WTC11 (cell line): ENCODE data around the gene BRSK1. TPM values are rescaled to one million over a fixed set of nuclear protein-coding genes. Genes with fewer than 3 reads are reported as not detected.

Source experiments
- ATAC-seq: fragments of 200-7000 bp; cut with Tn5 transposase; 2 replicates; pipeline ENCODE4 v1.10.0; 2021; ENCODE audit warnings: mild to moderate bottlenecking, moderate library complexity
- CTCF ChIA-PET: fragments of 300-600 bp; sonication (Branson Sonifier 250); formaldehyde crosslinking; loops from one replicate; lab custom pipeline; 2021; ENCODE audit warnings: antibody characterized with exemption; lab: Charles Lee
- POLR2A ChIA-PET: fragments of 350-600 bp; sonication (Branson Sonifier 250); formaldehyde crosslinking; loops from one replicate; lab custom pipeline; 2021; ENCODE audit warnings: antibody characterized with exemption; lab: Charles Lee
- DNase-seq: peaks from one replicate; pipeline ENCODE4 v3.0.0; 2021; ENCODE audit warnings: low spot score
- H3K27ac Mint-ChIP-seq: 2 replicates; pipeline ENCODE4 v1.8.0; 2021; ENCODE audit warnings: mixed read lengths
- H3K27me3 Mint-ChIP-seq: 2 replicates; pipeline ENCODE4 v1.8.0; 2021; ENCODE audit warnings: low read depth, mild to moderate bottlenecking, moderate library complexity, mixed read lengths
- H3K36me3 Mint-ChIP-seq: 2 replicates; pipeline ENCODE4 v1.8.0; 2021; ENCODE audit warnings: mixed read lengths
- H3K4me1 Mint-ChIP-seq: 2 replicates; pipeline ENCODE4 v1.8.0; 2022; ENCODE audit warnings: mixed read lengths
- H3K4me3 Mint-ChIP-seq: 2 replicates; pipeline ENCODE4 v1.8.0; 2021; ENCODE audit warnings: mild to moderate bottlenecking, moderate library complexity, mixed read lengths
- H3K9me3 Mint-ChIP-seq: 2 replicates; pipeline ENCODE4 v1.8.0; 2021; ENCODE audit warnings: mixed read lengths
- CREM ChIP-seq: sonication (generic); formaldehyde crosslinking; IDR thresholded peaks from 2 replicates; pipeline ENCODE4 v1.8.1; 2022; ENCODE audit warnings: mild to moderate bottlenecking, missing genetic modification reagents, moderate library complexity
- E2F1 ChIP-seq: sonication (generic); formaldehyde crosslinking; IDR thresholded peaks from 2 replicates; pipeline ENCODE4 v1.8.0; 2022; ENCODE audit warnings: mild to moderate bottlenecking, missing genetic modification reagents
- ELF4 ChIP-seq: sonication (generic); formaldehyde crosslinking; IDR thresholded peaks from 2 replicates; pipeline ENCODE4 v1.8.1; 2022; ENCODE audit warnings: low read depth, mild to moderate bottlenecking, moderate library complexity, missing genetic modification reagents
- EMX1 ChIP-seq: fragments of 250-450 bp; sonication (Bioruptor Pico); IDR thresholded peaks from 2 replicates; pipeline ENCODE4 v1.8.0; 2021; ENCODE audit warnings: mild to moderate bottlenecking
- ESRRA ChIP-seq: sonication (generic); formaldehyde crosslinking; IDR thresholded peaks from 2 replicates; pipeline ENCODE4 v1.8.1; 2022; ENCODE audit warnings: mild to moderate bottlenecking, missing genetic modification reagents, borderline replicate concordance
- FOXP1 ChIP-seq: sonication (generic); formaldehyde crosslinking; IDR thresholded peaks from 2 replicates; pipeline ENCODE4 v1.8.0; 2022; ENCODE audit warnings: missing genetic modification reagents, mild to moderate bottlenecking, moderate library complexity, borderline replicate concordance
- FOXP4 ChIP-seq: sonication (generic); formaldehyde crosslinking; IDR thresholded peaks from 2 replicates; pipeline ENCODE4 v1.8.0; 2022; ENCODE audit warnings: mild to moderate bottlenecking, missing genetic modification reagents
- HMGA2 ChIP-seq: fragments of 250-450 bp; sonication (Bioruptor Pico); IDR thresholded peaks from 2 replicates; pipeline ENCODE4 v1.4.0; 2021; ENCODE audit warnings: mild to moderate bottlenecking, moderate library complexity
- IRF1 ChIP-seq: sonication (generic); formaldehyde crosslinking; IDR thresholded peaks from 2 replicates; pipeline ENCODE4 v1.8.0; 2023; ENCODE audit warnings: missing genetic modification reagents
- IRF2 ChIP-seq: sonication (generic); formaldehyde crosslinking; IDR thresholded peaks from 2 replicates; pipeline ENCODE4 v1.8.0; 2022; ENCODE audit warnings: low read depth, missing genetic modification reagents, borderline replicate concordance
- NFATC4 ChIP-seq: fragments of 250-450 bp; sonication (Bioruptor Pico); IDR thresholded peaks from 2 replicates; pipeline ENCODE4 v1.9.0; 2021; ENCODE audit warnings: mild to moderate bottlenecking
- NFE2L1 ChIP-seq: sonication (generic); formaldehyde crosslinking; IDR thresholded peaks from 2 replicates; pipeline ENCODE4 v1.8.1; 2023; ENCODE audit warnings: missing genetic modification reagents
- NFYB ChIP-seq: sonication (generic); formaldehyde crosslinking; conservative IDR thresholded peaks from 2 replicates; pipeline ENCODE4 v1.8.0; 2022; ENCODE audit warnings: low read depth, missing genetic modification reagents
- ZBTB43 ChIP-seq: sonication (generic); formaldehyde crosslinking; IDR thresholded peaks from 2 replicates; pipeline ENCODE4 v1.8.1; 2023; ENCODE audit warnings: mild to moderate bottlenecking, missing genetic modification reagents
- ZNF281 ChIP-seq: sonication (generic); formaldehyde crosslinking; IDR thresholded peaks from 2 replicates; pipeline ENCODE4 v1.8.0; 2023; ENCODE audit warnings: mild to moderate bottlenecking, missing genetic modification reagents
- total RNA-seq: library from RNA; stranded (reverse); gene quantifications from 3 replicates; pipeline ENCODE4 v1.2.3, GENCODE V29; 2021
- TF ChIP-seq, protein P1 (sequence below): sonication (generic); formaldehyde crosslinking; IDR thresholded peaks from 2 replicates; pipeline ENCODE4 v1.8.0; 2023; ENCODE audit warnings: missing genetic modification reagents, mild to moderate bottlenecking, borderline replicate concordance
- TF ChIP-seq, protein P2 (sequence below): sonication (generic); formaldehyde crosslinking; IDR thresholded peaks from 2 replicates; pipeline ENCODE4 v1.8.0; 2022; ENCODE audit warnings: mild to moderate bottlenecking, missing genetic modification reagents

The BRSK1 gene
- total RNA-seq, 1 experiment from 2014 or later: 52.4 TPM

DNA sequence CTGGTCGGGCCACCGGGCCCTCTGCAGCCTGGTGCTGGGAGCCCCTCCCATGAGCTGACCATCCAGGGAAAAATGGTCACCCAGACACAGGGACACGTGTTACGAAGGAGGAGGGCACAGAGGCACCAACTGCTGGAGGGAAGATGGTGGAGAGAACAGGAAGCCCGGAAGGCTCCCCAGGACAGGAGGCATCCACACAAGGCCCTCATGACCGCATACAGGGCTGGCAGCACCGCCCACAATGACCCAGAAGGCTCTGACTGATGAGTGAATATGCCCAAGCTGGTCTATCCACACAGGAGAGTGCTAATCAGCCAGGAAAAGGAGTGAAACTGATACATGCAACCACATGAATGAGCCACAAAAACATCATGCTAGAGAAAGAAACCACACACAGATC is 41.3 kb upstream of the BRSK1 start:
- Mint-ChIP-seq H3K36me3 (peaks cover 40% of the 10 kb centered on the region), H3K9me3 (no peaks in the 10 kb centered on the region), H3K4me1 (no peaks in the 10 kb centered on the region), H3K27ac (no peak overlapping the region), H3K27me3 (no peaks in the 10 kb centered on the region), H3K4me3 (no peak overlapping the region)
- no peak for DNase-seq
- TF ChIP-seq NFYB: no peak
- ATAC-seq: no peak
- ChIA-PET CTCF (no interaction called here), POLR2A (no interaction called here)

DNA sequence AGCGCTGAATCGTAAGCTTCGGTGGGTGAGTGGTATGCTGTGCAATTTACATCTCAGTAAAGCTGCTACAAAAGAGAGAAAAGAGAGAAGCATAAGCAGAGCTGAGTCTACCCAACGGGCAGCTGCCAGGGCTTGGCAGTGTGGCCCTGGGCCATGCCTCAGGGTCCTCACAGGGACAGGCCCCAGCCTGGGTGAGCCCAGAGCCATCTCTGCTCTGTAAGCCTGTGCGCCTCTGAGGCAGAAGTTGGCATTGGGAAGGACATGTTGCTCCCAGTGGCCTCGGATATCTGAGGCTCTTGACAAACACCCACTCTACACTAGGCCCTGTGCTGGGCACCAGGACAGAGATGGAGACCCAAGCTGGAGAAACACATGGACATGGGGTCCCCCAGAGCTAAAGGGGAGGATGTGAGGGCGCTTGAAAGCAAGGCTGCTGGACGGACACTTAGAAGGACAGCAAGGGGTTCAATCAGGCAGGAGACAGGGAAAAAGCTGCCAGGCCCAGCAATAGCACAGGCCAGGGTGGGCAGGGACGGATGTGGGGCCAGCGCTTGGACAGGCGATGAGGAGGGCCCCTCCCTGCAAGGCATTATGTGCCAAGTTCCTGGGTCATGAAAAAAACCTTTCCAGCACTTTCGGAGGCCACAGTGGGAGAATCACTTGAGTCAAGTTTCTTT is 39.7 kb upstream of the BRSK1 start:
- ATAC-seq (no peak), DNase-seq (no peak)
- Mint-ChIP-seq H3K4me1 (no peaks in the 10 kb centered on the region), H3K4me3 (no peak overlapping the region), H3K36me3 (peaks cover 31% of the 10 kb centered on the region), H3K27me3 (no peaks in the 10 kb centered on the region), H3K27ac (peak overlapping the region; percentile 41; the same call in 1 of the 2 replicates), H3K9me3 (no peaks in the 10 kb centered on the region)
- TF ChIP-seq ELF4 (CRISPR knock-in tag) (no peak), NFYB (no peak), HMGA2 (CRISPR knock-in tag) (no peak), NFATC4 (no peak), NFE2L1 (no peak), ESRRA (no peak), EMX1 (no peak), IRF1 (no peak), FOXP1 (CRISPR knock-in tag) (no peak), CREM (CRISPR knock-in tag) (no peak)
- TF ChIP-seq, protein P1, sequence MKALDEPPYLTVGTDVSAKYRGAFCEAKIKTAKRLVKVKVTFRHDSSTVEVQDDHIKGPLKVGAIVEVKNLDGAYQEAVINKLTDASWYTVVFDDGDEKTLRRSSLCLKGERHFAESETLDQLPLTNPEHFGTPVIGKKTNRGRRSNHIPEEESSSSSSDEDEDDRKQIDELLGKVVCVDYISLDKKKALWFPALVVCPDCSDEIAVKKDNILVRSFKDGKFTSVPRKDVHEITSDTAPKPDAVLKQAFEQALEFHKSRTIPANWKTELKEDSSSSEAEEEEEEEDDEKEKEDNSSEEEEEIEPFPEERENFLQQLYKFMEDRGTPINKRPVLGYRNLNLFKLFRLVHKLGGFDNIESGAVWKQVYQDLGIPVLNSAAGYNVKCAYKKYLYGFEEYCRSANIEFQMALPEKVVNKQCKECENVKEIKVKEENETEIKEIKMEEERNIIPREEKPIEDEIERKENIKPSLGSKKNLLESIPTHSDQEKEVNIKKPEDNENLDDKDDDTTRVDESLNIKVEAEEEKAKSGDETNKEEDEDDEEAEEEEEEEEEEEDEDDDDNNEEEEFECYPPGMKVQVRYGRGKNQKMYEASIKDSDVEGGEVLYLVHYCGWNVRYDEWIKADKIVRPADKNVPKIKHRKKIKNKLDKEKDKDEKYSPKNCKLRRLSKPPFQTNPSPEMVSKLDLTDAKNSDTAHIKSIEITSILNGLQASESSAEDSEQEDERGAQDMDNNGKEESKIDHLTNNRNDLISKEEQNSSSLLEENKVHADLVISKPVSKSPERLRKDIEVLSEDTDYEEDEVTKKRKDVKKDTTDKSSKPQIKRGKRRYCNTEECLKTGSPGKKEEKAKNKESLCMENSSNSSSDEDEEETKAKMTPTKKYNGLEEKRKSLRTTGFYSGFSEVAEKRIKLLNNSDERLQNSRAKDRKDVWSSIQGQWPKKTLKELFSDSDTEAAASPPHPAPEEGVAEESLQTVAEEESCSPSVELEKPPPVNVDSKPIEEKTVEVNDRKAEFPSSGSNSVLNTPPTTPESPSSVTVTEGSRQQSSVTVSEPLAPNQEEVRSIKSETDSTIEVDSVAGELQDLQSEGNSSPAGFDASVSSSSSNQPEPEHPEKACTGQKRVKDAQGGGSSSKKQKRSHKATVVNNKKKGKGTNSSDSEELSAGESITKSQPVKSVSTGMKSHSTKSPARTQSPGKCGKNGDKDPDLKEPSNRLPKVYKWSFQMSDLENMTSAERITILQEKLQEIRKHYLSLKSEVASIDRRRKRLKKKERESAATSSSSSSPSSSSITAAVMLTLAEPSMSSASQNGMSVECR: no peak
- TF ChIP-seq, protein P2, sequence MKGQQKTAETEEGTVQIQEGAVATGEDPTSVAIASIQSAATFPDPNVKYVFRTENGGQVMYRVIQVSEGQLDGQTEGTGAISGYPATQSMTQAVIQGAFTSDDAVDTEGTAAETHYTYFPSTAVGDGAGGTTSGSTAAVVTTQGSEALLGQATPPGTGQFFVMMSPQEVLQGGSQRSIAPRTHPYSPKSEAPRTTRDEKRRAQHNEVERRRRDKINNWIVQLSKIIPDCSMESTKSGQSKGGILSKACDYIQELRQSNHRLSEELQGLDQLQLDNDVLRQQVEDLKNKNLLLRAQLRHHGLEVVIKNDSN (CRISPR knock-in tag): no peak
- POLR2A ChIA-PET: no interaction called here
- CTCF ChIA-PET: no interaction called here

- Mint-ChIP-seq H3K36me3 (peaks cover 28% of the 10 kb centered on the region), H3K4me1 (no peaks in the 10 kb centered on the region), H3K27ac (no peak overlapping the region), H3K27me3 (no peaks in the 10 kb centered on the region), H3K9me3 (no peaks in the 10 kb centered on the region), H3K4me3 (no peak overlapping the region)
- CTCF ChIA-PET: no interaction called here
- DNase-seq: no peak
- no peak for ATAC-seq
- POLR2A ChIA-PET: interaction anchor here (0.7 kb wide), 1 partner anchor 56 kb away, joined by 7 read pairs; no protein-coding TSS in a partner anchor
- TF ChIP-seq ZBTB43 (CRISPR knock-in tag): no peak
- TF ChIP-seq IRF2 (CRISPR knock-in tag): no peak
- no peak for TF ChIP-seq FOXP4 (CRISPR knock-in tag)
- TF ChIP-seq ZNF281 (CRISPR knock-in tag): no peak
- TF ChIP-seq E2F1: no peak
- TF ChIP-seq ELF4 (CRISPR knock-in tag): no peak
Measured at GRCh38 chr19:55245236-55245904, 38.4 kb upstream of the BRSK1 start.
